ENCODE measurements around the gene TMEM214.

The TMEM214 gene

DNA sequence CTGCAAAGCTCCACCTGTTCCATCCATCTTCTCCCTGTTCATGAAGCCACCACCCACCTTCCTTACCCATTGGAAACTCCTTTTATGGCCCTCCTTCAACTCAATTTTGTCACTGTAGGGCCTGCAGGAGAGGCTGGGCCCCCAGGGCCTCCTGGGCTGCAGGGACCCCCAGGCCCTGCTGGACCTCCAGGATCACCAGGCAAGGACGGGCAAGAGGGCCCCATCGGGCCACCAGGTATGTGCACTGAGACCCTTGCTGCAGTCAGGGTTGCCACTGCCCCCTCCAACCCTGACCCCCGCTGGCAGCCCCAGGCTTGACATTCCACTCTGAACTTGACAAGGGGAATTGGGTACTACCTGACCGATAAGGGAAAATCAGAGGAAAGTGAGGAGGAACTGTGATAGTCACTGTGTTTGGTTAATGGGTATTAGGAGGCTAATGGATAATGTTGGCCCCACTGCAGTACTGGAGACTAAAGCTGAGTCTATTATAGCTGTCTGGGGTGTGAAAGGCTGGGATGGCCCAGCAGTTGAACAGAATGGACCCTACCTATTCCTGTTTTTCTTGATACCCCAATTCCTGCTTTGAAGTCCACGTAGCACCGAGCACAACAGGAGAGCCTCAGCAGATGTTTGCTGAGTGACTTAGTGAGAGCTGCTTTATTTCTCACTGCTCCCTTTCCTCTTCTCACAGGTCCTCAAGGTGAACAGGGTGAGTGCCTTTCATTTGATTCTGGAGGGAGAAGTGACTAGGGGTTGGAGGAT is 51.7 kb downstream of the TMEM214 start:
- no peak for DNase-seq (ENCODE audit: low read depth in 3 of 3)

GRCh38 chr2:27085062-27085672 is 52.4 kb downstream of the TMEM214 start:
- no peak for DNase-seq (ENCODE audit: low read depth in 3 of 3)

- DNase-seq (ENCODE audit: low read depth in 3 of 3), result no peak
These were observed 52.9 kb downstream of the TMEM214 start for GRCh38 chr2:27085673-27086089.

GRCh38 chr2:27086090-27086723 is 53.4 kb downstream of the TMEM214 start:
- peak; percentile 94 to 97 (median 96) for DNase-seq (ENCODE audit: low read depth in 3 of 3)

DNA sequence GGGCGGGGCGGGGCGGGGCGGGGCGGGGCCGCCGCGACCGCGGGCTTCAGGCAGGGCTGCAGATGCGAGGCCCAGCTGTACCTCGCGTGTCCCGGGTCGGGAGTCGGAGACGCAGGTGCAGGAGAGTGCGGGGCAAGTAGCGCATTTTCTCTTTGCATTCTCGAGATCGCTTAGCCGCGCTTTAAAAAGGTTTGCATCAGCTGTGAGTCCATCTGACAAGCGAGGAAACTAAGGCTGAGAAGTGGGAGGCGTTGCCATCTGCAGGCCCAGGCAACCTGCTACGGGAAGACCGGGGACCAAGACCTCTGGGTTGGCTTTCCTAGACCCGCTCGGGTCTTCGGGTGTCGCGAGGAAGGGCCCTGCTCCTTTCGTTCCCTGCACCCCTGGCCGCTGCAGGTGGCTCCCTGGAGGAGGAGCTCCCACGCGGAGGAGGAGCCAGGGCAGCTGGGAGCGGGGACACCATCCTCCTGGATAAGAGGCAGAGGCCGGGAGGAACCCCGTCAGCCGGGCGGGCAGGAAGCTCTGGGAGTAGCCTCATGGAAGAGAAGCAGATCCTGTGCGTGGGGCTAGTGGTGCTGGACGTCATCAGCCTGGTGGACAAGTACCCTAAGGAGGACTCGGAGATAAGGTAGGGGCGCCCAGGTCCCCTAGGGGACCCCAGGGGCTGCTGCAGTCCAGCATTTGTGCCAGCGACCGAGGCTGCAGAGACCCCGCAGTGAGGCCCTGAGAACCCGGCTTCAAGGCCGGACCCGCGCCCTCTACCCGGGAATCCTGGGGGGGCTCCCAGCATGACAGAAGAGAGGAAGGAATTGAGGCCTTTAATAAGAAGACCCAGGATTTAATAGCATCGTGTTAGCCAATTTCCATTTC is 54.2 kb downstream of the TMEM214 start, which contains the start of gene KHK:
KHK (plus strand) TSS at position 49 of the 870 bp plus-strand sequence; CDS start at position 537, 488 bp downstream.
- DNase-seq (ENCODE audit: low read depth in 3 of 3), result peak in 1 of 3 donors; percentile 14

DNA sequence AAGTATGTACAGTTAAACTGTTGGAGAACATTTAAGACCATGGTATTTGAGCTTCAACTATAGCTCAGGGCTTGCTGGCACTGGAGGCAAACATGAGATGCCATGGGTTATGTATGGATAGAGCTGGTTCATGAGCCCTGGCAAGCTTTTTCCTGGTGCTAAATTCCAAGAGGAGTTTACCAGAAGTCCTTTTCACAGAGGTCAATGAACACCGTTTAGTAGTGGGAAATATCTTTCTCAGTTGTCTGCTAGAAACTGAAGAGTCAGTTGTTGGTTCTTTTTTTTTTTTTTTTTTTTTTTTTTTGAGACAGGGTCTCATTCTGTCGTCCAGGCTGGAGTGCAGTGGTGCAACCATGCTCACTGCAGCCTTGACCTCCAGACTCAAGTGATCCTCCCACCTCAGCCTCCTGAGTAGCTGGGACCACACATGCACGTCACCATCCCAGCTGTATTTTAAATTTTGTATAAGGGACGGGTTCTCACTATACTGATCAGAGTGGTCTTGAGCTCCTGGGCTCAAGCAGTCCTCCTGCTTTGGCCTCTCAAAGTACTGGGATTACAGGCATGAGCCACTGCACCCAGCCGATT is 55.2 kb downstream of the TMEM214 start:
- no peak for DNase-seq (ENCODE audit: low read depth in 3 of 3)

DNA sequence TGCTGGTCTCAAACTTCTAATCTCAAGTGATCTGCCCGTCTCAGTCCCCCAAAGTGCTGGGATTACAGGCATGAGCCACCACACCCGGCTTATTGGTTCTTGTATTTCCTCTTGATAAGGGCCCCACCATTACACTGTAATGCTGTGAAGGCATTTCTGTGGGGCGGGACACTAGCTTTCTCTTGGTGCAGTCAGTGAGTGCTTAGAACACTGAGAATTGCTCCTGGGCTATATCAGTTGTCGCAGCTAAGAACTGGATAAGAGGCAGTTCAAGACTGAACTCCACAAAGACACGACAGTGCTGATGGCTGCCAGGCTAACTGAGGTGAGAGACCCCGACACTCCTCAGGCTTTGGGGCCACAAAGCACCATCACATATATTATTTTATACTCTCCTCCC is 55.9 kb downstream of the TMEM214 start:
- no peak for DNase-seq (ENCODE audit: low read depth in 3 of 3)

- DNase-seq (ENCODE audit: low read depth in 3 of 3), result no peak
These were observed 56.6 kb downstream of the TMEM214 start for GRCh38 chr2:27089111-27089954.
